Transverse colon (tissue), 3 donors: ENCODE results near the gene AARSD1.

Experiments used
- EP300 ChIP-seq: sonication (generic); formaldehyde crosslinking; IDR thresholded peaks from one replicate; pipeline ENCODE4 v1.6.1; 2017; ENCODE audit warnings: antibody characterized with exemption, low read depth
- POLR2A ChIP-seq: fragments of 450-650 bp; IDR thresholded peaks from one replicate; pipeline ENCODE4 v1.6.1; 2016; ENCODE audit warnings: antibody characterized with exemption, mild to moderate bottlenecking, moderate library complexity
- TF ChIP-seq, protein P1 (sequence below), 5 experiments: fragments of 200-600 bp in 3 of 5; fragments of 450-650 bp in 2 of 5; sonication (generic) in 3 of 5; IDR thresholded peaks; 1 replicate in 2 of 5; 2 replicates in 3 of 5; pipeline ENCODE4 v1.5.1; 2016 to 2017; ENCODE audit warnings: antibody characterized with exemption in 5 of 5, inconsistent platforms in 3 of 5, mild to moderate bottlenecking in 2 of 5, moderate library complexity in 1 of 5

DNA sequence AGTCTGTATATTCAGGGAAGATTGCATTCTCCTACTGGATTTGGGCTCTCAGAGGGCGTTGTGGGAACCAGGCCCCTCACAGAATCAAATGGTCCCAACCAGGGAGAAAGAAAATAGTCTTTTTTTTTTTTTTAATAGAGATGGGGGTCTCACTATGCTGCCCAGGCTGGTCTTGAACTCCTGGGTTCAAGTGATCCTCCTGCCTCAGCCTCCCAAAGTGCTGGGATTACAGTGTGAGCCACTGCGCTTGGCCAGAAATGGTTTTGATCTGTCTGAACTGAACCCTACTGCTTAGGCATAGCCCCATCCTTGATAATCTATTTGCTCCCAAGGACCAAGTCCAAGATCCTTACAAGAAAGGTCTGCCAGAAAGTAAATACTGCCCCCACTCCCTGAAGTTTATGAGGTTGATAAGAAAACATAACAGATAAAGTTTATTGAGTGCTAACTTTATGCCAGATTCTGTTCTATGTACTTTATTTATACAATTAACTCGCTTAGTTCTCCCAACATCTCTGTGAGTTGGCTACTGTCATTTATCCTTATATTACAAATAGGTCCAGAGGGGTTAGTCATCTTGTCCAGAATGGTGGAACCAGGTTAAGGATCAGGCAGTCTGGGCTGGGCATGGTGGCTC, 50.2 kb downstream of the AARSD1 start:
- TF ChIP-seq, protein P1, sequence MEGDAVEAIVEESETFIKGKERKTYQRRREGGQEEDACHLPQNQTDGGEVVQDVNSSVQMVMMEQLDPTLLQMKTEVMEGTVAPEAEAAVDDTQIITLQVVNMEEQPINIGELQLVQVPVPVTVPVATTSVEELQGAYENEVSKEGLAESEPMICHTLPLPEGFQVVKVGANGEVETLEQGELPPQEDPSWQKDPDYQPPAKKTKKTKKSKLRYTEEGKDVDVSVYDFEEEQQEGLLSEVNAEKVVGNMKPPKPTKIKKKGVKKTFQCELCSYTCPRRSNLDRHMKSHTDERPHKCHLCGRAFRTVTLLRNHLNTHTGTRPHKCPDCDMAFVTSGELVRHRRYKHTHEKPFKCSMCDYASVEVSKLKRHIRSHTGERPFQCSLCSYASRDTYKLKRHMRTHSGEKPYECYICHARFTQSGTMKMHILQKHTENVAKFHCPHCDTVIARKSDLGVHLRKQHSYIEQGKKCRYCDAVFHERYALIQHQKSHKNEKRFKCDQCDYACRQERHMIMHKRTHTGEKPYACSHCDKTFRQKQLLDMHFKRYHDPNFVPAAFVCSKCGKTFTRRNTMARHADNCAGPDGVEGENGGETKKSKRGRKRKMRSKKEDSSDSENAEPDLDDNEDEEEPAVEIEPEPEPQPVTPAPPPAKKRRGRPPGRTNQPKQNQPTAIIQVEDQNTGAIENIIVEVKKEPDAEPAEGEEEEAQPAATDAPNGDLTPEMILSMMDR (IDR thresholded peaks at IDR 0.05) = no peak
- TF ChIP-seq POLR2A (no peak), EP300 (no peak)
